H54 (cell line): Measurements from ENCODE around the gene GARIN5B.
A peak's percentile ranks its signal among the peaks of the same experiment; 100 is the strongest.

ENCODE experiments used
- DNase-seq: peaks from one replicate; pipeline ENCODE4 v3.0.0; 2011; ENCODE audit warnings: low spot score, mixed read lengths; ENCODE audit not compliant: insufficient read length
- FAIRE-seq: peaks from 3 replicates; lab custom pipeline; 2011; peaks lifted over from hg19 to GRCh38; lab: Jason Lieb, UNC
- POLR2A ChIP-seq: IDR thresholded peaks from 2 replicates; pipeline ENCODE4 v1.6.1; 2011; ENCODE audit warnings: low read depth, mild to moderate bottlenecking, low read length

The GARIN5B gene

DNA sequence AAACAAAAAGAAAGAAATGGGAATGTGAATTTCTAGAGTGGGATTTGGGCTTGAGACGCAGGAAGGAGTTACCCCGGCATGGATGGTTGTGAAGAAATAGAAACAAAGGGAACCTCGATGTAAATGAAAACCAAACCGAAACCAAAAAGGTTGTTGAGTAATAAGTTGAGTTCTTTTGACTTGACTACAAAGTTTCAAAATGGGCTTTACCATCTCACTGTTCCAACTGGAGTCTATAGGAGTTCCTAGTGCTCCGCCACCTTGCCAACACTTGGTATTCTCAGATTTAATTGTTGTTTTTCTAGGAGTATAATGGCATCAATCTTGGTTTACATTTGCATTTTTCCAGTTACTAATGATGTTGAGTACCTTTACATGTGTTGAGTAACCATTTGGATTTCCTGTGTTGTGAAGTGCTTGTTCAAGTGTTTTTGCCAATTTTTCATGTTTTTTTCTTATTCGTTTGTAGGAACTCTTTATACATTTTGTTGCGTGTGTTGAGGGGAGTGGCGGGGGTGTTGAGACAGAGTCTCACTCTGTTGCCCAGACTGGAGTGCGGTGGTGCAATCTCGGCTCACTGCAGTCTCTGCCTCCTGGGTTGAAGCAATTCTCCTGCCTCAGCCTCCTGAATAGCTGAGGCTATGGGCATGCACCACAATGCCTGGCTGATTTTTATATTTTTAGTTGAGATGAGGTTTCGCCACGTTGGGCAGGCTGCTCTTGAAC lies 35.3 kb upstream of the GARIN5B start:
- FAIRE-seq (no peak), DNase-seq (no peak)
- TF ChIP-seq POLR2A, result no peak

- FAIRE-seq, result no peak
- DNase-seq, result no peak
- TF ChIP-seq POLR2A, result no peak
Measured at GRCh38 chr19:55392820-55393761, 30.0 kb upstream of the GARIN5B start.

DNA sequence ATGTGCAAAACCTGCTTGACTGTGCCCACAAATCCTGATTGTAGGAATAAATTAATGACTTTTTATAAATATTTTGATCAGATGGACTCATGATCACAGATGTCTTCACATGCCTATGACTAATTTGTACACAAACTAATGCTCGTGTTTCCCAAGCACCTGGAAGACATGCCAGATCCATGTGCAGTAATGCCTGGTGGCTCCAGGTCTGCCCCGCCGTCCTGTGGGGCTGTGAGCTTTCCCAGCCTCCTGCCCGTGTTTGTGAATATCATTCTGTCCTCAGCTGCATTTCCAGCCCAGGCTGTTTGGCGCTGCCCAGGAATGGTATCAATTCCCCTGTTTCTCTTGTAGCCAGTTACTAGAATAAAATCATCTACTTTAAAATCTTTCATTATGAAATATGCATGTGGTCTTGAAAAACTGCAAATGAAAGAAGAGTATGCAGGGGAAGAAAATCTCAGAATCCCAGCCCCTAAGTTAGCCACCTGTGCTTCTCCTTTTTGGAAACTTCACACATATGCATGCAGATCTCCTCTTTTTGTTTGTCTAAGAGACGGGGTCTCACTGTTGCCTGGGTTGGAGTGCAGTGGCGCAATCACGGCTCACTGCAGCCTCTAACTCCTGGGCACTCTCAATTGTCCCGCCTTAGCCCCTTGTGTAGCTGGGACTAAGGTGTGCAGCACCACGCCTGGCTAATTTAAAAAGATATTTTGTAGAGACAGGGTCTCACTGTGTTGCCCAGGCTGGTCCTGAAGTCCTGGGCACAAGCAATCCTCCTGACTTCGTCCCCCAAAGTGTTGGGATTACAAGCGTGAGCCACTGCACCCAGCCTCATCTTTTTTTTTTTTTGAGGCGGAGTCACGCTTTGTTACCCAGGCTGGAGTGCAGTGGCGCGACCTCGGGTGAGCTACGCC lies 28.9 kb upstream of the GARIN5B start:
- DNase-seq (no peak), FAIRE-seq (no peak)
- no peak for TF ChIP-seq POLR2A

GRCh38 chr19:55391191-55391670 lies 28.2 kb upstream of the GARIN5B start:
- DNase-seq, result no peak
- FAIRE-seq, result no peak
- TF ChIP-seq POLR2A, result peak; percentile 50; the same call in 1 of the 2 replicates

GRCh38 chr19:55390461-55390880 lies 27.4 kb upstream of the GARIN5B start:
- DNase-seq (no peak), FAIRE-seq (no peak)
- TF ChIP-seq POLR2A, result peak; percentile 64

DNA sequence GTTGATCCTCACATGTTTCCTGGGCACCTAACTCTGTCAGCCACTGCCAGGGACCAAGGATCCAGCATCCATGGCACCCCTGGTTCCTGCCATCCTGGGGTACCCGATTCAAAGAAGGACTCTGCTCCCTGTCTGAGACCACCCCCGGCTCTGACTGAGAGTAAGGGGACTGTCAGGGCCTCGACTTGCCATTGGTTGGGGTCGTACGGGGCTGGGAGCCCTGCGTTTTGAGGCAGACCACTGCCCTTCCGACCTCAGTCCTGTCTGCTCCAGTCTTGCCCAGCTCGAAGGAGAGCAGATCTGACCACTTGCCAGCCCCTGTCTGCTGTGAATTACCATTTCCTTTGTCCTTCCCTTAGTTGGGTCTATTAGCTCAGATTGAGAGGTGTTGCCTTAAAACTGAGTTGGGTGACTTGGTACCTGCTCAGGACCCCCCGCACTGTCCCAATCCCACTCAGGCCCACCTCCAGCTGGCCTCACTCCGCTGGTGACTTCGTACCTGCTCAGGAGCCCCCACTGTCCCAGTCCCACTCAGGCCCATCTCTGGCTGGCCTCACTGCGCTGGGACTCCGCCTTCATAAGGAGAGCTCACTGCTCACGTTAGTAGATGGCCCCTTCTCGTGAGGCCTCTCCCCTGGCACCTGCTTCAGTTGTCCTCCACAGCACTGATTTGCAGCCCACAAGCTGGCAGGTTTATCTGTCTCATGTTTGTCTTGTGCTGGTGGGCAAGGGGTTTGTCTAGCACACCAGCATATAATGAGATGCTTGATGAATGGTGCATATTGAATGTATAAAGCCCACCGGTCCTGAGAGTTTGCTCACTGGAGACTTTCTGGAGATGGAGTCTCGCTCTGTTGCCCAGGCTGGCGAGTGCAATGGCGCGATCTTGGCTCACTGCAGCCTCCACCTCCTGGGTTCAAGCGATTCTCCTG lies 26.6 kb upstream of the GARIN5B start:
- TF ChIP-seq POLR2A, result peak; percentile 33; the same call in 1 of the 2 replicates
- no peak for FAIRE-seq
- no peak for DNase-seq

GRCh38 chr19:55387736-55388497 lies 24.9 kb upstream of the GARIN5B start:
- no peak for FAIRE-seq
- 0 out of 2 replicates have a peak, but pooled peaks have one; percentile 1 for TF ChIP-seq POLR2A
- DNase-seq, result no peak

DNA sequence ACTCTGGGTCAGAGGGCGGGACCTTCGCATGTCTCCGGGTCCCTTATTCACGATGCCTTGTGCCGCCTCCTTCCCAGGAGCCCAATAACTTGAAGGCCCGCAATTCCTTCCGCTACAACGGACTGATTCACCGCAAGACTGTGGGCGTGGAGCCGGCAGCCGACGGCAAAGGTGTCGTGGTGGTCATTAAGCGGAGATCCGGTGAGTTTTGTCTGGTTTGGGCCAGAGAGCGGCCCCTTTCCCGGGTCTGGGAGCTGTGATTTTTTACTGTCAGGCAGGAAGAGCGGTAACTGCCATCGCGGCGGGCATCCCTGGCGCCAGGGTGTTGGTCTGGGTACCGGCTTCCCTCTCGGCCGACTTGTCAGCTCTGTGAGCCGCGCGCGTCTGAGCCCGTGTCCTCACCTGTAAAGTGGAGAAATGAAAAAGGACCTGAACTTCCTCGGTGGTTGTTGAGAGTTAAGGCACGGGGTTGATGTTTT lies 23.5 kb upstream of the GARIN5B start:
- no peak for DNase-seq
- TF ChIP-seq POLR2A, result no peak
- no peak for FAIRE-seq

DNA sequence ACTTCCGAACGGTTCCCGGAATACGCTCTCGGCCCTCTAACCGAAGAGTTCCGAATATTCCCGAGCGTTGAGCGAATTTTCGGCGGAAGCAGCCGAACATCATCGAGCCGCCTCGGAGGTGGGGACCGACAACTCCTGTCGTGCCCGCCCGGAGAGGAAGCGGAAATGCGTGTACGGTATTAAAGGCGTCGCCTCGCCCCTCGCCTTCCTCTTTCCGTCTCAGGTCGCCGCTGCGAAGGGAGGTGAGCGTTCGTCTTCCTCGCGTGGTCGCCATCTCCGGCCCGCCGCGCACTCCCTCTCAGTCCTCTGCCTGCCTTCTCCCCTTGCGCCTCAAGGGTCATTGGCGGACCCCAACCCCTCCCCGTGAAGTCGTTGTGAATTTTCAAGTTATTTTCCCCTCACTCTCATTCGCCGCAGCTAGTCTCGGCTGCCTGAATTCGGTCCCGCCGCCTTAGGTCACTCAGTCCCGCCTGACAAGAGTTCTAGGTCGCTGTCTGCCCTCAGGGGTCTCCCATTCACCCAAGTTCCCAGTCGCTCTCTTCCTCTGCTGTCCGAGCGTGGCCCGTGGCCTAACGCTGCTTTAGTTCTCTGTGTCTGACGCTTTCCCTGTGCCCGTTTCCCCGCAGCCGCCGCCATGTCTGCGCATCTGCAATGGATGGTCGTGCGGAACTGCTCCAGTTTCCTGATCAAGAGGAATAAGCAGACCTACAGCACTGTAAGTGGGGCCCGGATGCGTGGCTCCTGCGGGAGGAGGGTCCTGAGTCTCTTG lies 22.8 kb upstream of the GARIN5B start, which contains the start of gene RPL28:
RPL28 (plus strand) TSS at position 209 of the 769 bp plus-strand sequence; CDS start at position 635, 426 bp downstream.
- TF ChIP-seq POLR2A, result peak; percentile 100
- peak; percentile 99 for DNase-seq
- FAIRE-seq, result peak; percentile 38

DNA sequence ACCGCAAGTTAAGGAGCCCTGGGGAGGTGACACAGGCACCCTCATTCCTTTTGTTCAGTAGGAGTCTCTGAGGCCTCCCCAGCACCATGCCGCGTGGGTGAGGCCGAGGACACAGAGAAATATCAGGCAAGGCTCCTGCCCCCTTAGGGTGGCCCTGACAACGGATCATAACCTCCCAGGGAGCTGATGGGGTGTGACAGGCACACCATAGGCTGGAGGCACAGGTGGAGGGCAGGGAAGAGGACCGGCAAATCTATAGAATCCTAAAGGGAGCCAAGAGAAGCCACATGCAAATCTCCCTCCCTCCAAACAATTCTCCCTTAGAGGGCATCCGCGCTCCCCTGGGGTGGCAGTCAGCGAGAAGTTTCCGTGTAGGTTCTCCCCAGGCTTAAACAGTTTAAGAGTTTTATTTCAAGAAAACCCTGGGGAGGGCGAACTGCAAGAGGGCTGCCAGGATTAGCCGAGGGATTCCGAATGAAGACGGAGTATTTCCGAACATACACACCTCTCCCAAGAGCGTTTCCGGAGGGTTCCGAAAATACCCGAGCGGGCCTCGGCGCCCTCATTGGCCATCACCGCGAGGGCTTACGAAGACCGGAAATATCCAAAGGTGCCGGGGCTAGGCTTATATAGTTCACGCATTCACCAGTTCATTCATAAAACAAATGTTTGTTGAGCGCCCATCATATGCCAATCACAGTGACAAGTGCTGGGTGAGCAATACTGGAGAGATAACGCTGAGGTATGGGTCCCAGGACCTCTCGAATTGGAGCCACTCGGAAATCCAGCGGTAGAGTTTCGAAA lies 22.1 kb upstream of the GARIN5B start:
- DNase-seq (peak; percentile 99), FAIRE-seq (no peak)
- no peak for TF ChIP-seq POLR2A
